GM12874 (cell line): ENCODE results near the gene HMCN1.

Experiments used
- TF ChIP-seq, protein P1 (sequence below): IDR thresholded peaks from 2 replicates; pipeline ENCODE4 v1.5.1; 2011; ENCODE audit warnings: low read depth, mild to moderate bottlenecking, control low read depth, low read length, moderate library complexity; ENCODE audit not compliant: insufficient read depth

Gene HMCN1

DNA sequence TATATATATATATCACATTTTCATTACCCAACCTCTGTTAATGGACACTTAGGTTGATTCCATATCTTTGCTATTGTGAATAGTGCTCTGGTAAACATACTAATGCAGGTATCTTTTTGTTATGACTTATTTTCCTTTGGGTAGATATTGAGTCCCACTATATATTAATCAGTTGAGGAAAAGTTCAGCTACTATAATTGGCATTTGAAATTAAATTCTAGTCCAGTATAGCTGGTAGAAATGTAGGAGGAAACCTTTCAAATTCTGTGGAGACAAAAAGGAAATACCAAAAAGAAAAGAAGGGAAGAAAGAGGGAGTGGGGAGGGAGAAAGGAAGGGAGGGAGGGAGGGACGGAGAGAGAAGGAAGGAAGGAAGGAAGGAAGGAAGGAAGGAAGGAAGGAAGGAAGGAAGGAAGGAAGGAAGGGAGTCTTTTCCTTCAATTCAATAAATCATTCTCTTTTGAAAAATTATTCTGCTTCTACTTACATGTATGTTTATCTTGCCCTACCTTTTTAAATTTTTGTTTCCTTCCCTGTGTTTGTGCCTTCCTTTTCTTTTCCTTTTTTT lies 329.0 kb downstream of the HMCN1 start:
- TF ChIP-seq, protein P1, sequence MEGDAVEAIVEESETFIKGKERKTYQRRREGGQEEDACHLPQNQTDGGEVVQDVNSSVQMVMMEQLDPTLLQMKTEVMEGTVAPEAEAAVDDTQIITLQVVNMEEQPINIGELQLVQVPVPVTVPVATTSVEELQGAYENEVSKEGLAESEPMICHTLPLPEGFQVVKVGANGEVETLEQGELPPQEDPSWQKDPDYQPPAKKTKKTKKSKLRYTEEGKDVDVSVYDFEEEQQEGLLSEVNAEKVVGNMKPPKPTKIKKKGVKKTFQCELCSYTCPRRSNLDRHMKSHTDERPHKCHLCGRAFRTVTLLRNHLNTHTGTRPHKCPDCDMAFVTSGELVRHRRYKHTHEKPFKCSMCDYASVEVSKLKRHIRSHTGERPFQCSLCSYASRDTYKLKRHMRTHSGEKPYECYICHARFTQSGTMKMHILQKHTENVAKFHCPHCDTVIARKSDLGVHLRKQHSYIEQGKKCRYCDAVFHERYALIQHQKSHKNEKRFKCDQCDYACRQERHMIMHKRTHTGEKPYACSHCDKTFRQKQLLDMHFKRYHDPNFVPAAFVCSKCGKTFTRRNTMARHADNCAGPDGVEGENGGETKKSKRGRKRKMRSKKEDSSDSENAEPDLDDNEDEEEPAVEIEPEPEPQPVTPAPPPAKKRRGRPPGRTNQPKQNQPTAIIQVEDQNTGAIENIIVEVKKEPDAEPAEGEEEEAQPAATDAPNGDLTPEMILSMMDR: no peak

GRCh38 chr1:186066411-186066810 lies 332.2 kb downstream of the HMCN1 start:
- TF ChIP-seq, protein P1: no peak

DNA sequence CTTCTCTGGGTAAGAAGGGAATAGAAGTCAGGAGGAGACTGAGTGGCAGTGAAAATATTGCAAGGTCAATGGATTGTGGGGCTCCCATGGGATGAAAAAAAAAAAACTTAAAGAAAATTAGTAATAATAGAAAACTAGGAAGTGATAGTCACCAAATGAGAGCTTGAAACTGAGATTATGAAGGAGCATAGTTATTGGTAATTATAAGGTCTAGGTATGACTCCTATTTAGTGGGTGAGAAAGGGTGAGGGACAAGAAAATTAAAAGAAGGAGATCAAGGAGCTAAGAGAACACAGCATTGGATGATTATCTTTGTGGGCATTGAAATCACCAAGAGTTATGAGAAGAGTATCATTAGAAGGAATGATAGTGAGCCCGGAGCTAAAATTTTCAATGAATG lies 339.5 kb downstream of the HMCN1 start:
- TF ChIP-seq, protein P1: no peak

DNA sequence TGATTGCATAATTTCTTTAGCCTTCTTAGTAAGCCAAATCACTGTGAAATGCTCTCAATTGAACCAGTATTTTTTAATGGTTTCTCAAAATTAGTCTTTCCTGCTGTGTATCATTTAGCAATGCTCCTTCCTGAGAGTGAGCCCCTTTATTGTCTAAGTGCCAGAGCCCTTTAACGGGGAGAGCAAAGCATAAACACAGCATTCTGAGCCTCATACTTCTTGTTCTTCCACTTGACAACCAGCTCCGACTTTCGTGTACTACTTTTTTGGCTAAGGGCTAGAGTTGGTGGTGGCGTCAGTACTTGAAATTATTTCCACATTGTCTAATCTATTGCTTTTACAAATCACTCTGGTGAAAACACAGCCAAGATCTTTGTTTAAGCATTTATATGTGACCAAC lies 341.8 kb downstream of the HMCN1 start:
- TF ChIP-seq, protein P1: no peak

DNA sequence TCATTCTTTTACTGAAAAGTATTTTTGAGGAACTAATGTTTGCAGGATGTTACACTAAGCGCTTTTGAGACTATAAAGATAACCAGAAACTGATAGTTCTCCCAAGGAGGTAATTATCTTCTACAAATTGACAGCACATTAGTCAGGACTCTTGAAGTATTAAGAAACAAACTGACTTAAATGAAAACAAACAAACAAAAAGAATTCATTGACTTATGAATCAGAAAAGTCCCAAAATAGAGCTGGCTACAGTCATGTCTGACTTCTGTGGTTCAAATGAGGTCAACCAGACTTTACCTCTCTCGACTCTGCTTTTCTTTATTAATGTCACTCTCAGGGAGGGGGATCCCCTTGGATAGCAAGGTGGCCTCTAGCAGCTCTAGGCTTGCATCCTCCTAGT lies 344.1 kb downstream of the HMCN1 start:
- TF ChIP-seq, protein P1: no peak

DNA sequence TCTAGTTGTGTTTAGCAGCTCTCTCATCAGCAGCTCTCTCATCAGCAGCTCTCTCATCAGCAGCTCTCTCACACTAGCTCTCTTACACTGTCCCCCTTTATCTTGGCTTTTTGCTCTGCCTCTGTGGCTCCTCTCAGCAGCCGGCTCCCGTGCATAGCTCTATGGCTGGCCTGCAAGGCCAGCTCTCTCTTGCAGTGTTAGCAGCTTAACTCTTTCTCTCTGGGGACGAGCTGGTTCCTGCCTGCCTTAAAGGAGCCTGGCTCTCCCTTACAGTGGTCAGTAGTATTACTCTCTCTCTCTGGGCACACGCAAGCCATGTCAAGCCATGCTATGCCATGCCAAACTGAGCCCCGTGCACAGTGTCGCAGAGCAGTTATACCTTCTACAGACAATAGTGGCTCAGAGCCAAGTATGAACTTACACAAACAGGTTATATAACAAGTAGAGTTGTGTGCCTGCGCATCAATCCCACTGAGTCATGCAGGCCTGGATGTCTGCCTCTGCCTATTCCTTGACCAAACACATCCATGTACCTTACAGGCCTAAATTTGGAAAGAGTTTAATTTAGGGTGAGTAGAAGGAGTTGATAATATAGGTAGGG lies 345.0 kb downstream of the HMCN1 start:
- TF ChIP-seq, protein P1: no peak

DNA sequence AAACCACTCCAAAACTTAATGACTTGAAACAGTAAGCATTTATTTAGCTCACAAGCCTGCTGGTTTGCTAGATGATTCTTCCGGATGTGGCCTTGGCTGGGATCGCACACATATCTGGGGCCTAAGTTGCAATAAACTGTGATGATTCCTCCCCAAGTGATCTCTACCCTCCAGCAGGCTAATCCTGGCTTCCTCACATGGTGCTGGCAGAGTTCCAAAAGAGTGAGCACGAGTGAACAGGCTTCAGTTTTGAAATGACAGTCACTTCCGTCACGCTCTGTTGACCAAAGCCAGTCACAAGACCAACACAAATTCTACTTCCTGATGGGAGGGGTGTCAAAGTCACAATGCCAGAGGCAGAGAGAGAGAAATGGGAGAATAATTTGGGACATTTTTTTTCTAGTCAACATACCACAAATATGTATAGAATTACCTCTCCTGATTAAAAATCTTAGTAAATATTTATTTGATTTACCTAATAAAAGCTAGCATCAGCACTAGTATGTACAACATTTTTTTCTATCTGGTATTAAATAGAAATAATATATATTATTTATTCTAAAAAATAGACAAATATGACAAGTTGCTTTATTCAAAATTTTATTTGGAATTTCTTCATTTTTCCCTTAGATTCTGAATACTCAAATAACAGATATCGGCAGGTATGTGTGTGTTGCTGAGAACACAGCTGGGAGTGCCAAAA lies 348.2 kb downstream of the HMCN1 start:
- TF ChIP-seq, protein P1: no peak
